HCT116 (cell line): ENCODE data around the gene TMEM156. TPM values are rescaled to one million over a fixed set of nuclear protein-coding genes. Genes with fewer than 3 reads are reported as not detected.

Source experiments
- ATAC-seq: fragments of 200-7000 bp; cut with Tn5 transposase; 2 replicates; pipeline ENCODE4 v1.9.1; 2020; ENCODE audit warnings: mild to moderate bottlenecking, moderate library complexity
- BruUV-seq: library from RNA; stranded (reverse); fragments of 400-500 nt; replicated peaks from 2 replicates; lab custom pipeline; 2021; lab: Mats Ljungman, UMichigan
- CTCF ChIA-PET: fragments of 300-600 bp; sonication (Branson Sonifier 250); formaldehyde crosslinking; loops from one replicate; lab custom pipeline; 2021; ENCODE audit warnings: antibody characterized with exemption; lab: Charles Lee
- POLR2A ChIA-PET: fragments of 300-600, 350-600 bp; sonication (Branson Sonifier 250); formaldehyde crosslinking; loops from one replicate; lab custom pipeline; 2021; ENCODE audit warnings: antibody characterized with exemption; lab: Charles Lee
- RAD21 ChIA-PET, 2 experiments: fragments of 300-600 bp; sonication (Branson Sonifier 250); formaldehyde crosslinking; loops; one replicate each; lab custom pipeline; 2023; ENCODE audit warnings: low total read pairs in 2 of 2; ENCODE audit not compliant: uncharacterized antibody in 2 of 2, unreplicated experiment in 2 of 2, low non-redundant PET in 1 of 2; lab: Charles Lee
- DNase-seq: peaks from one replicate; pipeline ENCODE4 v3.0.0-alpha.2; 2010; ENCODE audit warnings: low read depth, low spot score
- H2AFZ ChIP-seq: fragments of 200-600 bp; shearing (Covaris generic), sonication (generic); 2 replicates; pipeline ENCODE4 v1.6.1; 2017; ENCODE audit warnings: low read depth, mixed run types, mixed read lengths, antibody characterized with exemption, low read length; ENCODE audit not compliant: poor library complexity, severe bottlenecking
- H3K27ac ChIP-seq: 2 replicates; pipeline ENCODE4 v1.5.1; 2012; ENCODE audit warnings: low read depth, low read length
- H3K27me3 ChIP-seq: fragments of 200-600 bp; sonication (generic); 2 replicates; pipeline ENCODE4 v1.6.1; 2016; ENCODE audit warnings: mixed run types, low read length, mixed read lengths; ENCODE audit not compliant: insufficient read depth
- H3K36me3 ChIP-seq, 2 experiments: fragments of 200-500 bp in 1 of 2; fragments of 200-600 bp in 1 of 2; sonication (Bioruptor generic) in 1 of 2; sonication (generic) in 1 of 2; 2 replicates each; pipeline versions ENCODE4 v1.5.1 to v1.6.1; 2014 to 2016; ENCODE audit warnings: low read length in 2 of 2, inconsistent platforms in 1 of 2, mixed read lengths in 1 of 2, mixed run types in 1 of 2; ENCODE audit not compliant: insufficient read depth in 2 of 2, control insufficient read depth in 1 of 2
- H3K4me1 ChIP-seq, 2 experiments: fragments of 200-600 bp in 1 of 2; sonication (generic) in 1 of 2; 2 replicates each; pipeline versions ENCODE4 v1.5.1 to v1.6.1; 2012 to 2017; ENCODE audit warnings: low read length in 2 of 2, inconsistent platforms in 1 of 2, mild to moderate bottlenecking in 1 of 2, mixed read lengths in 1 of 2, mixed run types in 1 of 2, moderate library complexity in 1 of 2; ENCODE audit not compliant: insufficient read depth in 2 of 2, control insufficient read depth in 1 of 2
- H3K4me2 ChIP-seq: fragments of 200-600 bp; sonication (generic); 2 replicates; pipeline ENCODE4 v1.6.1; 2017; ENCODE audit warnings: mixed run types, low read length, mixed read lengths
- H3K4me3 ChIP-seq, 2 experiments: fragments of 200-600 bp in 1 of 2; sonication (generic) in 1 of 2; replicated peaks in 1 of 2; 2 replicates each; pipeline ENCODE4 v1.5.1; 2011 to 2016; ENCODE audit warnings: low read length in 2 of 2, control low read depth in 1 of 2, low read depth in 1 of 2, mild to moderate bottlenecking in 1 of 2, mixed read lengths in 1 of 2, mixed run types in 1 of 2
- H3K79me2 ChIP-seq: fragments of 200-600 bp; sonication (generic); 2 replicates; pipeline ENCODE4 v1.6.1; 2017; ENCODE audit warnings: mild to moderate bottlenecking, mixed run types, low read length, moderate library complexity, mixed read lengths; ENCODE audit not compliant: insufficient read depth
- H3K9ac ChIP-seq: fragments of 200-600 bp; sonication (generic); 2 replicates; pipeline ENCODE4 v1.6.1; 2016; ENCODE audit warnings: low read length, mixed read lengths
- H3K9me2 ChIP-seq: fragments of 200-600 bp; sonication (generic), shearing (Covaris generic); 2 replicates; pipeline ENCODE4 v1.6.1; 2017; ENCODE audit warnings: mixed run types, mild to moderate bottlenecking, moderate library complexity; ENCODE audit not compliant: insufficient read depth
- H3K9me3 ChIP-seq, 2 experiments: fragments of 200-500 bp in 1 of 2; fragments of 200-600 bp in 1 of 2; sonication (Bioruptor generic) in 1 of 2; sonication (generic) in 1 of 2; 2 replicates each; pipeline ENCODE4 v1.6.1; 2014 to 2017; ENCODE audit warnings: low read length in 2 of 2, mixed read lengths in 2 of 2, inconsistent platforms in 1 of 2, low read depth in 1 of 2, mild to moderate bottlenecking in 1 of 2, mixed run types in 1 of 2, moderate library complexity in 1 of 2; ENCODE audit not compliant: control insufficient read depth in 1 of 2, insufficient read depth in 1 of 2
- H4K20me1 ChIP-seq: fragments of 200-600 bp; sonication (generic), shearing (Covaris generic); 2 replicates; pipeline ENCODE4 v1.6.1; 2017; ENCODE audit warnings: mixed run types, mild to moderate bottlenecking, moderate library complexity; ENCODE audit not compliant: insufficient read depth
- CBX3 ChIP-seq: IDR thresholded peaks from 2 replicates; pipeline ENCODE4 v1.6.1; 2012; ENCODE audit warnings: low read depth
- CEBPB ChIP-seq: IDR thresholded peaks from 2 replicates; pipeline ENCODE4 v1.6.1; 2012; ENCODE audit warnings: low read depth
- EGR1 ChIP-seq: IDR thresholded peaks from 2 replicates; pipeline ENCODE4 v1.6.1; 2012; ENCODE audit warnings: low read depth
- ELF1 ChIP-seq: IDR thresholded peaks from 2 replicates; pipeline ENCODE4 v1.6.1; 2012; ENCODE audit warnings: low read depth, borderline replicate concordance
- EZH2 ChIP-seq: fragments of 200-600 bp; sonication (generic); IDR thresholded peaks from 2 replicates; pipeline ENCODE4 v1.6.1; 2017; ENCODE audit warnings: antibody characterized with exemption, mixed run types
- SP1 ChIP-seq: IDR thresholded peaks from 2 replicates; pipeline ENCODE4 v1.6.1; 2012; ENCODE audit warnings: low read depth
- ZBTB33 ChIP-seq: IDR thresholded peaks from 2 replicates; pipeline ENCODE4 v1.6.1; 2011; ENCODE audit warnings: mild to moderate bottlenecking, low read length, moderate library complexity; ENCODE audit not compliant: insufficient replicate concordance; ENCODE audit errors: extremely low read depth
- ZFX ChIP-seq: fragments of 450-650 bp; IDR thresholded peaks from 2 replicates; pipeline ENCODE4 v1.6.1; 2017
- intact Hi-C: fragments of 100-400 bp; cut with micrococcal nuclease; formaldehyde crosslinking; loops from 2 replicates; pipeline ENCODE4 v1.10.0; 2022
- total RNA-seq: library from RNA; stranded (reverse); gene quantifications from one replicate; pipeline ENCODE4 v1.2.1, GENCODE V29; 2021; ENCODE audit not compliant: unreplicated experiment
- TF ChIP-seq, protein P1 (sequence below), 3 experiments: fragments of 200-600 bp in 1 of 3; sonication (generic) in 1 of 3; IDR thresholded peaks in 2 of 3; conservative IDR thresholded peaks in 1 of 3; 2 replicates each; pipeline ENCODE4 v1.5.1; 2012 to 2017; ENCODE audit warnings: low read depth in 2 of 3, low read length in 2 of 3, antibody characterized with exemption in 1 of 3, borderline replicate concordance in 1 of 3, control low read depth in 1 of 3, mild to moderate bottlenecking in 1 of 3, mixed read lengths in 1 of 3, mixed run types in 1 of 3, moderate library complexity in 1 of 3; ENCODE audit not compliant: insufficient read depth in 1 of 3

The TMEM156 gene
- total RNA-seq, 1 experiment from 2014 or later, result 0.22 TPM

GRCh38 chr4:39067451-39067850 lies 35.2 kb upstream of the TMEM156 start:
- DNase-seq, result no peak
- no peak for ATAC-seq
- H3K9me2 ChIP-seq, result no peaks in the 10 kb centered on the region
- RAD21 ChIA-PET, result no interaction called here
- H3K4me3 ChIP-seq, result no peak overlapping the region
- TF ChIP-seq ZFX, result no peak
- no peak for TF ChIP-seq SP1
- no peak for TF ChIP-seq ELF1
- TF ChIP-seq EGR1, result no peak
- TF ChIP-seq ZBTB33, result no peak
- no peak for TF ChIP-seq CBX3
- no peak for TF ChIP-seq CEBPB
- TF ChIP-seq, protein P1, sequence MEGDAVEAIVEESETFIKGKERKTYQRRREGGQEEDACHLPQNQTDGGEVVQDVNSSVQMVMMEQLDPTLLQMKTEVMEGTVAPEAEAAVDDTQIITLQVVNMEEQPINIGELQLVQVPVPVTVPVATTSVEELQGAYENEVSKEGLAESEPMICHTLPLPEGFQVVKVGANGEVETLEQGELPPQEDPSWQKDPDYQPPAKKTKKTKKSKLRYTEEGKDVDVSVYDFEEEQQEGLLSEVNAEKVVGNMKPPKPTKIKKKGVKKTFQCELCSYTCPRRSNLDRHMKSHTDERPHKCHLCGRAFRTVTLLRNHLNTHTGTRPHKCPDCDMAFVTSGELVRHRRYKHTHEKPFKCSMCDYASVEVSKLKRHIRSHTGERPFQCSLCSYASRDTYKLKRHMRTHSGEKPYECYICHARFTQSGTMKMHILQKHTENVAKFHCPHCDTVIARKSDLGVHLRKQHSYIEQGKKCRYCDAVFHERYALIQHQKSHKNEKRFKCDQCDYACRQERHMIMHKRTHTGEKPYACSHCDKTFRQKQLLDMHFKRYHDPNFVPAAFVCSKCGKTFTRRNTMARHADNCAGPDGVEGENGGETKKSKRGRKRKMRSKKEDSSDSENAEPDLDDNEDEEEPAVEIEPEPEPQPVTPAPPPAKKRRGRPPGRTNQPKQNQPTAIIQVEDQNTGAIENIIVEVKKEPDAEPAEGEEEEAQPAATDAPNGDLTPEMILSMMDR (IDR thresholded peaks at IDR 0.05 in 2 of 3, conservative IDR thresholded peaks at IDR 0.05 in 1 of 3; ENCODE audit: borderline replicate concordance in 1 of 3, insufficient read depth in 1 of 3, low read depth in 2 of 3, low read length in 2 of 3), result no peak
- TF ChIP-seq EZH2, result no peak
- no peak overlapping the region for H3K9ac ChIP-seq
- intact Hi-C loops, result no loop called here
- no peak overlapping the region for H3K27ac ChIP-seq
- no peaks in the 10 kb centered on the region for H3K9me3 ChIP-seq
- H4K20me1 ChIP-seq, result no peaks in the 10 kb centered on the region
- H3K27me3 ChIP-seq, result no peaks in the 10 kb centered on the region
- no peak overlapping the region for H3K4me2 ChIP-seq
- no peaks in the 10 kb centered on the region for H3K79me2 ChIP-seq
- no TSS peak for BruUV-seq
- POLR2A ChIA-PET, result no interaction called here
- CTCF ChIA-PET, result no interaction called here
- no peaks in the 10 kb centered on the region for H3K4me1 ChIP-seq
- no peaks in the 10 kb centered on the region for H3K36me3 ChIP-seq
- H2AFZ ChIP-seq, result no peak overlapping the region
